Measurements from ENCODE around the gene SPC24. TPM values are rescaled to one million over a fixed set of nuclear protein-coding genes. Genes with fewer than 3 reads are reported as not detected.

SPC24 gene
- total RNA-seq, 1 donor from 2014 or later, result 0.98 TPM

- POLR2A ChIA-PET, result interaction anchor here (0.6 to 0.7 kb wide), 2 partner anchors 756 to 1684 kb away, joined by 3 to 10 read pairs; no protein-coding TSS in a partner anchor
- no peak overlapping the region for H3K27ac Mint-ChIP-seq
These were observed 17.8 kb downstream of the SPC24 start for GRCh38 chr19:11137542-11138384.

GRCh38 chr19:11136400-11137101, 19.0 kb downstream of the SPC24 start:
- ChIA-PET POLR2A (interaction anchor here (0.5 kb wide), 1 partner anchor 875 kb away, joined by 3 read pairs; no protein-coding TSS in a partner anchor), CTCF (interaction anchor here (4.2 kb wide), 1 partner anchor 68 kb away, joined by 19 read pairs; no protein-coding TSS in a partner anchor)
- no peak for TF ChIP-seq CTCF (IDR thresholded peaks at IDR 0.05)
- Mint-ChIP-seq H3K9me3 (no peaks in the 10 kb centered on the region), H3K4me1 (peaks cover 8% of the 10 kb centered on the region), H3K27me3 (peaks cover 19% of the 10 kb centered on the region), H3K36me3 (ENCODE audit: low read depth) (peaks cover 3% of the 10 kb centered on the region), H3K4me3 (no peak overlapping the region), H3K27ac (no peak overlapping the region)
- no peak for ATAC-seq (ENCODE audit: low read depth)
- DNase-seq, result no peak
- intact Hi-C loops (cut with micrococcal nuclease), result loop anchor here (1.0 to 10.0 kb wide), 3 partner anchors 68 to 346 kb away; partner anchors contain the start of gene ELAVL3

More at GRCh38 chr19:11137542-11138384, 17.8 kb downstream of the SPC24 start:
- H3K36me3 Mint-ChIP-seq (ENCODE audit: low read depth), result peaks cover 2% of the 10 kb centered on the region
- CTCF ChIA-PET, result interaction anchor here (0.6 to 4.2 kb wide), 5 partner anchors 11 to 344 kb away, joined by 3 to 19 read pairs (median 3); no protein-coding TSS in a partner anchor
- ATAC-seq (ENCODE audit: low read depth) (peak; percentile 50), DNase-seq (no peak)
- intact Hi-C loops (cut with micrococcal nuclease), result loop anchor here (1.0 to 10.0 kb wide), 3 partner anchors 67 to 345 kb away; partner anchors contain the start of gene ELAVL3
- TF ChIP-seq CTCF (IDR thresholded peaks at IDR 0.05), result no peak
- H3K4me3 Mint-ChIP-seq, result no peak overlapping the region
- H3K27me3 Mint-ChIP-seq, result peaks cover 21% of the 10 kb centered on the region
- peaks cover 8% of the 10 kb centered on the region for H3K4me1 Mint-ChIP-seq
- H3K9me3 Mint-ChIP-seq, result no peaks in the 10 kb centered on the region

- Mint-ChIP-seq H3K4me1 (peaks cover 5% of the 10 kb centered on the region), H3K4me3 (no peak overlapping the region), H3K36me3 (ENCODE audit: low read depth) (peaks cover 9% of the 10 kb centered on the region), H3K27ac (no peak overlapping the region), H3K27me3 (no peaks in the 10 kb centered on the region), H3K9me3 (no peaks in the 10 kb centered on the region)
- ChIA-PET POLR2A (interaction anchor here (2.0 kb wide), 1 partner anchor 96 kb away, joined by 7 read pairs; no protein-coding TSS in a partner anchor), CTCF (interaction anchor here (7.7 kb wide), 1 partner anchor 96 kb away, joined by 73 read pairs; no protein-coding TSS in a partner anchor)
- intact Hi-C loops (cut with micrococcal nuclease), result loop anchor here (1.0 to 10.0 kb wide), 4 partner anchors 95 to 313 kb away; no protein-coding TSS in a partner anchor
- DNase-seq (no peak), ATAC-seq (ENCODE audit: low read depth) (no peak)
- no peak for TF ChIP-seq CTCF (IDR thresholded peaks at IDR 0.05)
These were observed 24.1 kb downstream of the SPC24 start for GRCh38 chr19:11131471-11131870.

GRCh38 chr19:11130824-11131455, 24.6 kb downstream of the SPC24 start:
- intact Hi-C loops (cut with micrococcal nuclease), result loop anchor here (1.0 to 10.0 kb wide), 4 partner anchors 95 to 314 kb away; no protein-coding TSS in a partner anchor
- H3K27me3 Mint-ChIP-seq, result no peaks in the 10 kb centered on the region
- POLR2A ChIA-PET, result interaction anchor here (2.0 kb wide), 1 partner anchor 95 kb away, joined by 7 read pairs; no protein-coding TSS in a partner anchor
- H3K4me3 Mint-ChIP-seq, result no peak overlapping the region
- peaks cover 7% of the 10 kb centered on the region for H3K4me1 Mint-ChIP-seq
- DNase-seq (peak; percentile 72), ATAC-seq (ENCODE audit: low read depth) (peak; percentile 93)
- peak; percentile 88 for TF ChIP-seq CTCF (IDR thresholded peaks at IDR 0.05)
- CTCF ChIA-PET, result interaction anchor here (0.6 to 7.7 kb wide), 4 partner anchors 9 to 194 kb away, joined by 3 to 73 read pairs (median 4); no protein-coding TSS in a partner anchor
- H3K9me3 Mint-ChIP-seq, result no peaks in the 10 kb centered on the region
- peaks cover 9% of the 10 kb centered on the region for H3K36me3 Mint-ChIP-seq (ENCODE audit: low read depth)
- no peak overlapping the region for H3K27ac Mint-ChIP-seq

Data from activated B cell treated with CpG ODN at 0.5 μM for 24 hours (primary cell).